Heart left ventricle (tissue), 13 donors: Measurements from ENCODE around the gene SCAMP5.

Experiments used
- POLR2A ChIP-seq, 2 donors: fragments of 450-650 bp; IDR thresholded peaks; one replicate each; pipeline ENCODE4 v1.6.1; 2017; ENCODE audit warnings: antibody characterized with exemption in 2 of 2, mild to moderate bottlenecking in 2 of 2, moderate library complexity in 2 of 2
- TF ChIP-seq, protein P1 (sequence below), 12 donors: fragments of 200-600 bp; sonication (generic) in 4 of 12; IDR thresholded peaks; one replicate each; pipeline versions ENCODE4 v1.5.0 to v1.8.0; 2018 to 2022; ENCODE audit warnings: antibody characterized with exemption in 12 of 12, mild to moderate bottlenecking in 5 of 12
- donor health status: ischemic (EF 13 %, LVEDD 7.1; RV severe dilation, severe dysfunction).
- donor health status: DM: no; HTN: yes; CAD: no.
- donor health status: DM: no; HTN: no; CAD: no.
- donor health status: ischemic (EF 25% LVEDD 6.9; RV normal size, moderate dysfunction).
- donor health status: ischemic (EF 25% LVEDD 5.7; RV mildly dilated, moderate dysfunction).
- donor health status: ischemic (EF 35%, LVEDD 5.7; RV mildly dilated, moderate dysfunction).
- donor health status: nonischemic (EF 11% LVEDD 7.7; RV severe dilation, severe dysfunction).
- donor health status: DM: yes; HTN: yes; CAD: no.
- donor health status: PGD.
- donor health status: ischemic (EF 29% LVEDD 5.4; RV normal size, mild dysfunction).
- donor health status: nonischemic (EF 23%, LVEDD 6.1; RV moderate dilation, normal function).

DNA sequence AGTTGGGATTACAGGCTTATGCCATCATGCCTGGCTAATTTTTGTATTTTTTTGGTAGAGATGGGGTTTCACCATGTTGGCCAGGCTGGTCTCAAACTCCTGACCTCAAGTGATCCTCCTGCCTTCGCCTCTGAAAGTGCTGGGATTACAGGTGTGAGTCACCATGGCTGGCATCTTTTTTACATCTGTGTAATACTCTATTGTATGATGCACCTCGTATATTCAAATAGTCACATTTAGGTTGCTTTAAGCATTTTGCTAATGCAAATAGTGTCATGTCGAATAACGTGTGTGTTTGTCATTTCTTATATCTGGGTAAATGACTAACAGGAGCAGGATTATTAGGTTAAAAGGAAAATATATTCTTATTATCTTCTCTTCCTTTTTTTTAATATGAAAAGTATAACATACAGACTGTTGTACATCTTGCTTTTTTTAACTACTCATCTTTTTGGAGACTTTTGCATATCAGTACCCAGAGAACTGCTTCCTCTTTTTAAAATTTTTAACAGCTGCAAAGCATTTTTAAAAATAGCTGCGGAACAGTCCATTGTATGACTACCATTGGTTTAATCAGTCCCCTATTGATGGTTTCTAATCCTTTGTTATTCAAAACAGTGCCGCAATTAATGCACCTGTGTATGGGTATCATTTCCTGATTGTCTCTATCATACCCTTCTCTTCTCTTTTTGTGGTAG is 13.4 kb downstream of the SCAMP5 start:
- TF ChIP-seq POLR2A (IDR thresholded peaks at IDR 0.05) = no peak
- TF ChIP-seq, protein P1, sequence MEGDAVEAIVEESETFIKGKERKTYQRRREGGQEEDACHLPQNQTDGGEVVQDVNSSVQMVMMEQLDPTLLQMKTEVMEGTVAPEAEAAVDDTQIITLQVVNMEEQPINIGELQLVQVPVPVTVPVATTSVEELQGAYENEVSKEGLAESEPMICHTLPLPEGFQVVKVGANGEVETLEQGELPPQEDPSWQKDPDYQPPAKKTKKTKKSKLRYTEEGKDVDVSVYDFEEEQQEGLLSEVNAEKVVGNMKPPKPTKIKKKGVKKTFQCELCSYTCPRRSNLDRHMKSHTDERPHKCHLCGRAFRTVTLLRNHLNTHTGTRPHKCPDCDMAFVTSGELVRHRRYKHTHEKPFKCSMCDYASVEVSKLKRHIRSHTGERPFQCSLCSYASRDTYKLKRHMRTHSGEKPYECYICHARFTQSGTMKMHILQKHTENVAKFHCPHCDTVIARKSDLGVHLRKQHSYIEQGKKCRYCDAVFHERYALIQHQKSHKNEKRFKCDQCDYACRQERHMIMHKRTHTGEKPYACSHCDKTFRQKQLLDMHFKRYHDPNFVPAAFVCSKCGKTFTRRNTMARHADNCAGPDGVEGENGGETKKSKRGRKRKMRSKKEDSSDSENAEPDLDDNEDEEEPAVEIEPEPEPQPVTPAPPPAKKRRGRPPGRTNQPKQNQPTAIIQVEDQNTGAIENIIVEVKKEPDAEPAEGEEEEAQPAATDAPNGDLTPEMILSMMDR (IDR thresholded peaks at IDR 0.05) = no peak
